Brain microvascular endothelial cell (primary cell): ENCODE results near the gene NBAS.

Experiments used
- DNase-seq: peaks from one replicate; pipeline ENCODE4 v3.0.0-alpha.2; 2020
- H3K27ac ChIP-seq: fragments of 250-450 bp; sonication (Bioruptor Pico); 2 replicates; pipeline ENCODE4 v1.5.1; 2020; ENCODE audit warnings: mild to moderate bottlenecking, moderate library complexity
- H3K27me3 ChIP-seq: fragments of 250-450 bp; sonication (Bioruptor Pico); replicated peaks from 2 replicates; pipeline ENCODE4 v1.5.1; 2020; ENCODE audit warnings: mild to moderate bottlenecking
- H3K36me3 ChIP-seq: fragments of 250-450 bp; sonication (Bioruptor Pico); replicated peaks from 2 replicates; pipeline ENCODE4 v1.5.1; 2020; ENCODE audit warnings: mild to moderate bottlenecking
- H3K4me3 ChIP-seq: 2 replicates; pipeline ENCODE4 v1.5.1; 2011; ENCODE audit warnings: low read depth, mild to moderate bottlenecking, control low read depth, low read length, moderate library complexity
- CTCF ChIP-seq: IDR thresholded peaks from 2 replicates; pipeline ENCODE4 v1.5.1; 2011; ENCODE audit warnings: low read depth, mild to moderate bottlenecking, moderate library complexity, low read length, control low read depth, inconsistent platforms; ENCODE audit errors: missing control alignments
- in situ Hi-C: cut with HindIII; loops from 2 replicates; pipeline ENCODE4 v1.10.0; 2017; ENCODE audit warnings: low sequenced_read_pairs, low pct_ligation_motif_present

NBAS gene

DNA sequence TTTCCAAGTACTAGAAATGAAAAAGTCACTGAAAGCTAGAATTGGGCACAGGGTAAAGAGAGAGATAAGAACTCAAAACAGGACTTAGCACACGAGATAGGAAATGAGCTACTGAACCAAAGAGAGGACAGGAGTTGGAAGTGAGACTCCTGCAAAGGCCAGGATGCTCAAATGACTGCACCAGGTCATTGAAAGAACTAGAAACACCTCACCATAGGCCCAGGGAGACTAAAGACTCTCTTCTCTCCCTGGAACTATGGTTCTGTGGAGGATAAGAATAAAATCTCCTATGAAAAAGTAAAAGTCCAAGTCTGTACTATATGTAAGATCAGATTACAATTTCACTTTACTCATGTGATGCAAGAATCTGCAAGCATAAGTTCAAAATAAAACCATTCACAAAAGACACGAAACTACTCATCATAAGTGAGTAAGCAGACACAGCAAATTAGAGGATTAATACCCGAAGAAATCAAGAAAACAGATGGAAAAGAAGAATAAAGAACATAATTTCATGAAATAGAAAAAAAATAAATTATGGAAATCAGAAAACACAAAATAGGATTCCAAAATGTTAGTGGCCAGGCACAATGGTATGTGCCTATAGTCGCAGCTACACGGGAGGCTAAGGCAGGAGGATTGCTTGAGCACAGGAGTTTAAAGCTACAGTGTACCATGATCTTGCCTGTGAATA, 6.5 kb downstream of the NBAS start:
- in situ Hi-C loops, result no loop called here
- H3K27me3 ChIP-seq, result no peaks in the 10 kb centered on the region
- TF ChIP-seq CTCF, result no peak
- no peak for DNase-seq
- no peak overlapping the region for H3K4me3 ChIP-seq
- peaks cover 5% of the 10 kb centered on the region for H3K36me3 ChIP-seq
- H3K27ac ChIP-seq, result no peak overlapping the region

GRCh38 chr2:15553951-15554350, 7.2 kb downstream of the NBAS start:
- H3K27ac ChIP-seq, result no peak overlapping the region
- TF ChIP-seq CTCF, result no peak
- no peak overlapping the region for H3K4me3 ChIP-seq
- in situ Hi-C loops, result no loop called here
- no peak for DNase-seq
- no peaks in the 10 kb centered on the region for H3K27me3 ChIP-seq
- H3K36me3 ChIP-seq, result peaks cover 9% of the 10 kb centered on the region

GRCh38 chr2:15553519-15553918, 7.6 kb downstream of the NBAS start:
- no peak overlapping the region for H3K27ac ChIP-seq
- TF ChIP-seq CTCF, result no peak
- no peak for DNase-seq
- peaks cover 9% of the 10 kb centered on the region for H3K36me3 ChIP-seq
- no peak overlapping the region for H3K4me3 ChIP-seq
- in situ Hi-C loops, result no loop called here
- no peaks in the 10 kb centered on the region for H3K27me3 ChIP-seq

DNA sequence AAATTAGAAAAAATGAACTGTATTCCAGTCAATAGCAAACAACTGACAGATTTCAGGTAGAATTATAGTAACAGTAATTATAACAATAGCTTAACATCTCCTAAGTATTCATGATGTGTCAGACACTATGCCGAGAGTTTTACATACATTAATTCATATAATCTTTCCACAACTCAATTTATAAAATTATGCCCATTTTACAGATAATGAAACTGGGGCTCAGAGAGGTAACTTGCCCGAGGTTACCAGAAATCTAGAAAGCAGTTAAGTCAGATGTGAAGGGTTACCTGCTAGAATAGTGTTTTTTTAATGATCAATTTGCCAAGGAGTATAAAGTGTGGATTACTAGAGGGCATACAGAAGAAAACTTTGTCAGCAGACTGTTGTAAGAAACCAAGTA, 12.2 kb downstream of the NBAS start:
- no peak for DNase-seq
- H3K27ac ChIP-seq, result no peak overlapping the region
- TF ChIP-seq CTCF, result no peak
- no peak overlapping the region for H3K4me3 ChIP-seq
- H3K36me3 ChIP-seq, result peaks cover 9% of the 10 kb centered on the region
- in situ Hi-C loops, result no loop called here
- no peaks in the 10 kb centered on the region for H3K27me3 ChIP-seq

GRCh38 chr2:15547115-15547876, 13.8 kb downstream of the NBAS start:
- Histone ChIP-seq H3K36me3 (peaks cover 9% of the 10 kb centered on the region), H3K27me3 (no peaks in the 10 kb centered on the region), H3K27ac (no peak overlapping the region), H3K4me3 (no peak overlapping the region)
- no peak for TF ChIP-seq CTCF
- no peak for DNase-seq
- in situ Hi-C loops, result no loop called here
